WTC11 (cell line): ENCODE measurements around the gene IL7R.

ENCODE experiments used
- CBFB ChIP-seq: sonication (generic); formaldehyde crosslinking; IDR thresholded peaks from 2 replicates; pipeline ENCODE4 v1.8.1; 2022; ENCODE audit warnings: mild to moderate bottlenecking, low read depth, missing genetic modification reagents
- GABPB1 ChIP-seq: sonication (generic); formaldehyde crosslinking; IDR thresholded peaks from 2 replicates; pipeline ENCODE4 v1.8.1; 2023; ENCODE audit warnings: mild to moderate bottlenecking, missing genetic modification reagents
- ZBTB21 ChIP-seq: sonication (generic); formaldehyde crosslinking; IDR thresholded peaks from 2 replicates; pipeline ENCODE4 v1.8.1; 2023; ENCODE audit warnings: mild to moderate bottlenecking, missing genetic modification reagents, borderline replicate concordance
- ZNF263 ChIP-seq: sonication (generic); formaldehyde crosslinking; IDR thresholded peaks from 2 replicates; pipeline ENCODE4 v1.8.1; 2022; ENCODE audit warnings: low read depth, mild to moderate bottlenecking, moderate library complexity, missing genetic modification reagents
- TF ChIP-seq, protein P1 (sequence below): sonication (generic); formaldehyde crosslinking; IDR thresholded peaks from 2 replicates; pipeline ENCODE4 v1.8.0; 2022; ENCODE audit warnings: mild to moderate bottlenecking, missing genetic modification reagents
- TF ChIP-seq, protein P2 (sequence below): sonication (generic); formaldehyde crosslinking; IDR thresholded peaks from 2 replicates; pipeline ENCODE4 v1.8.0; 2022; ENCODE audit warnings: mild to moderate bottlenecking, missing genetic modification reagents
- TF ChIP-seq, protein P3 (sequence below): sonication (generic); formaldehyde crosslinking; IDR thresholded peaks from 2 replicates; pipeline ENCODE4 v1.8.1; 2022; ENCODE audit warnings: mild to moderate bottlenecking, missing genetic modification reagents, moderate library complexity, borderline replicate concordance
- TF ChIP-seq, protein P4 (sequence below): sonication (generic); formaldehyde crosslinking; conservative IDR thresholded peaks from 2 replicates; pipeline ENCODE4 v1.8.1; 2022; ENCODE audit warnings: mild to moderate bottlenecking, missing genetic modification reagents
- TF ChIP-seq, protein P5 (sequence below): sonication (generic); formaldehyde crosslinking; IDR thresholded peaks from 2 replicates; pipeline ENCODE4 v1.8.0; 2022; ENCODE audit warnings: mild to moderate bottlenecking, missing genetic modification reagents

DNA sequence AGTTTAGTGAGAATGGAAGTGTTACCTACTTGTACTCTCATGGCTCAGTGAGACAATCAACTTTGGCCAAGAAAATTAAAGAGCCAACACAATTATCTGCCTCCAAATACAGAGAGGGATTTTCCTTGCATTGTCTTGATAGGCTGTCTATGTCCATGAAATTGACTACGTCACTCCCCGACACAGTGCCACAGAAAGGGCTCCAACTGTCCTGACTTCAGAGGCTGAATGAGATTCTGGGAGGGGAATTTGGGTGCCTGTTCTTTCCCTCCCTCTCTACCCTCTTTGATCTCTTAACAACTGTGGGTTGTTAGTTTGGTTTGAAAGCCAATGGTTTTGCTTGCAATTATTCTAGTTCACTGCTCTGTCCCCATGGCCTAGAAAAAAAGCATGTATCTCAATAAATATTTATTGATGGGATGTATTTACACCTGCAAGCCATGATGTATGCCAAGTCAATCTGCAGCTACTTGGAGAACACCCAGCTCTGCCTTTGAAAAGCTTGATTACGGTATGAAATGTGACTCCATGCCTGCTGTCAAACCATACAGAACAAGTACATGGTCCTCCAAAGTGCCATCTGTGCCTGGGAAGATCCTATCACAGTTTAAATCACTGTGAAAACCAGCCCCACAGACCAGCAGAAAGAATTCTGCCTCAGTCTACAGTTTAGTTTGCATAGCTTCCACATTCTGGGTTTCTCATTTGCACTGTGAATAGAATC is 44.4 kb downstream of the IL7R start:
- TF ChIP-seq CBFB (CRISPR knock-in tag), result no peak
- TF ChIP-seq, protein P1, sequence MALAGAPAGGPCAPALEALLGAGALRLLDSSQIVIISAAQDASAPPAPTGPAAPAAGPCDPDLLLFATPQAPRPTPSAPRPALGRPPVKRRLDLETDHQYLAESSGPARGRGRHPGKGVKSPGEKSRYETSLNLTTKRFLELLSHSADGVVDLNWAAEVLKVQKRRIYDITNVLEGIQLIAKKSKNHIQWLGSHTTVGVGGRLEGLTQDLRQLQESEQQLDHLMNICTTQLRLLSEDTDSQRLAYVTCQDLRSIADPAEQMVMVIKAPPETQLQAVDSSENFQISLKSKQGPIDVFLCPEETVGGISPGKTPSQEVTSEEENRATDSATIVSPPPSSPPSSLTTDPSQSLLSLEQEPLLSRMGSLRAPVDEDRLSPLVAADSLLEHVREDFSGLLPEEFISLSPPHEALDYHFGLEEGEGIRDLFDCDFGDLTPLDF, result no peak
- TF ChIP-seq, protein P2, sequence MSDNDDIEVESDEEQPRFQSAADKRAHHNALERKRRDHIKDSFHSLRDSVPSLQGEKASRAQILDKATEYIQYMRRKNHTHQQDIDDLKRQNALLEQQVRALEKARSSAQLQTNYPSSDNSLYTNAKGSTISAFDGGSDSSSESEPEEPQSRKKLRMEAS (CRISPR knock-in tag), result no peak
- no peak for TF ChIP-seq GABPB1
- no peak for TF ChIP-seq ZNF263 (CRISPR knock-in tag)
- TF ChIP-seq, protein P3, sequence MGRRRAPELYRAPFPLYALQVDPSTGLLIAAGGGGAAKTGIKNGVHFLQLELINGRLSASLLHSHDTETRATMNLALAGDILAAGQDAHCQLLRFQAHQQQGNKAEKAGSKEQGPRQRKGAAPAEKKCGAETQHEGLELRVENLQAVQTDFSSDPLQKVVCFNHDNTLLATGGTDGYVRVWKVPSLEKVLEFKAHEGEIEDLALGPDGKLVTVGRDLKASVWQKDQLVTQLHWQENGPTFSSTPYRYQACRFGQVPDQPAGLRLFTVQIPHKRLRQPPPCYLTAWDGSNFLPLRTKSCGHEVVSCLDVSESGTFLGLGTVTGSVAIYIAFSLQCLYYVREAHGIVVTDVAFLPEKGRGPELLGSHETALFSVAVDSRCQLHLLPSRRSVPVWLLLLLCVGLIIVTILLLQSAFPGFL (CRISPR knock-in tag), result no peak
- TF ChIP-seq, protein P4, sequence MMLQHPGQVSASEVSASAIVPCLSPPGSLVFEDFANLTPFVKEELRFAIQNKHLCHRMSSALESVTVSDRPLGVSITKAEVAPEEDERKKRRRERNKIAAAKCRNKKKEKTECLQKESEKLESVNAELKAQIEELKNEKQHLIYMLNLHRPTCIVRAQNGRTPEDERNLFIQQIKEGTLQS (CRISPR knock-in tag), result no peak
- no peak for TF ChIP-seq ZBTB21 (CRISPR knock-in tag)
- TF ChIP-seq, protein P5, sequence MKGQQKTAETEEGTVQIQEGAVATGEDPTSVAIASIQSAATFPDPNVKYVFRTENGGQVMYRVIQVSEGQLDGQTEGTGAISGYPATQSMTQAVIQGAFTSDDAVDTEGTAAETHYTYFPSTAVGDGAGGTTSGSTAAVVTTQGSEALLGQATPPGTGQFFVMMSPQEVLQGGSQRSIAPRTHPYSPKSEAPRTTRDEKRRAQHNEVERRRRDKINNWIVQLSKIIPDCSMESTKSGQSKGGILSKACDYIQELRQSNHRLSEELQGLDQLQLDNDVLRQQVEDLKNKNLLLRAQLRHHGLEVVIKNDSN, result no peak
